NOMO-1 treated with DMSO at 0.1 percent for 48 hours (cell line): ENCODE results near the gene MAIP1.

Source experiments
- DNase-seq: peaks from one replicate; lab custom pipeline; 2025; ENCODE audit not compliant: unreplicated experiment; lab: John Stamatoyannopoulos, UW

Gene MAIP1

DNA sequence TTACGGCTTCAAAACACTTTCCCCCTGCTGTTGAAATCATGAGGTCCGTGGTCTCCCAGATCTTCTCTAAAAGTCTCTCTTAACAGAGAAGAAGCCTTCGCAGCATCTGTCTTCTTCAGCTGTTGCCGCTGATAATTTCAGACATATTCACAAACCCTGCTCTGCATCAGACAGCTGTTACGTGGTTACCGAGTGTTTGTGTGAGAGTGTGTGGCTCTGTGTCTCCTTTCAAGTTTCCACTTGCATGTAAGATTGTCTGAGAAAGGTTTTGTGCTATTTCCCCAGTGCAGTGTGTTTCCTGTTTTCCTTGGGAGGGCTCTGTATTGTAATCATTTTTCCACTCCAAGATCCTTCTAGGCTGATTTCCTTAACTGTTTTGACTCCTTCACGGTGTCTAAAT is 32.8 kb downstream of the MAIP1 start:
- no peak for DNase-seq

DNA sequence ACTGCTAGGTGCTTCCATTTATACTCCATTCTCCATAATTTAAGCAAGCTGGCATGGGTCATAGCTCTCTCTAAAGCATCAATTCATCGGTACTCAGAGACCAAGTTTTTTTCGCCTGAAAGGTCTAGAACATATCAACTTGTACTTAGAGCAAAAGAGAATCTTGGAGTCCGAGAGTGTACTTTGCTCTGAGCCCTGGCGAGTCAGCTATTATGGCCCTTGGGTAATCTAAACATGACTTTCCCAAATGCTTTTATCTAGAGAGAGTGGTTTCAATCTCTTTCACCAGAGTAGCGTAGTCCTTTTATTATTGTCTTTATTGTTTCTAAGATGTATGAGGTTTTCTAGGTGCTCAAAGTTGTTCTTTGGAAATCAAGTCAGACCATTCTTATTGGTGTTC is 34.4 kb downstream of the MAIP1 start:
- DNase-seq = no peak

DNA sequence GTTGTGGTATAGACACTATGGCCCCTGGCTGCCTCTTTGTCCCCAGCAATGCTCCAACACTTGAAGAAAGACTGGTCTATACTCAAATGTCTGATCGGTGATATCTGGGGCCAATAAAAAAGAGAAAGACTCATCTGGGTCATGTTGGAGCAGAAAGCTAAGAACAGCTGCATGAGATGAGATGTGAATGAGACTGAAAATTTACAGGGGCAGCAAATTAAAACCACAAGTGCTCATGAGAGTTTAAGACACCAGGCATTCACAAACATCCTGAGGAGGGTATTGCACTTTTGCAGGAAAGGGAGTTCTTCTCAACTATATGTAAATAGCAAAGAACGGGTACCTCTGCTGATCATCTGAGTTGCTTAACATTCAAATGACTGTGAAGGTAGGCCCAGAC is 36.3 kb downstream of the MAIP1 start:
- DNase-seq = no peak

DNA sequence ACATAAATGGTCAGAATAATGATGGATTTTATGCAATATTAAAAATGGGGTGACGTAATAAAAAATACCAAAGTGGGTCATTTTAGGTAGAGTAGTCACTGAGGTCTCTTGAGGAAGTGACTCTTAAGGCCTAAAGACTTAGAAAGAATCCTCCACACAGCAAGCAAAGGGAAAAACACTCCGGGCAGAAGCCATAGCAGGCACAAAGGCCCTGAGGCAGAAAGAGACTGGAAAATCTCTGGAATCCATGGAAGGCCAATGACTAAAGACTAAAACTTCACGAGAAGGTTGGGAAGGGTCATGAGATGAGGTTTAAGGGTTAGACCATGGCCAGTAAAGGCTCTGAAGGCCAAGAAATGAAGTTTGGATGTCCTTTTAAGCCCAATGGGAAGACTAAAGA is 36.9 kb downstream of the MAIP1 start:
- DNase-seq = no peak

DNA sequence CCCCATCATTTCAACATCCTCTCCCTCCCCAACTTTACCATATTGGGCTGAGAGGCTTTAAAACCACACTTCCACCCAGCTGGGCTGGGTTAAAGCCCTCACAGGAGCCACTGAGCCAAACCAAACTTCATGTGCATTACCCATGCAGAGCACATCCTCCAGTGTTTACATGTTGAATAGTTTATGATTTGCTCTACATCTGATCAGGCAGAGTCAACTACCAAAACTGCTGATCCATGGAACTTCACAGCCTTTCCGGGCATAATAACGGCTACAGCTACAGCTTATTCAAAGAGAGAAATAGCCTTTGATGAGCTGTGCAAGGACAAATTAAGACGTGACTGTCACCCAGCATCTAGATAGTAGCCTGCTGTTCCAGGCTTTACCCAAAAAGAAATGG is 39.0 kb downstream of the MAIP1 start:
- no peak for DNase-seq

DNA sequence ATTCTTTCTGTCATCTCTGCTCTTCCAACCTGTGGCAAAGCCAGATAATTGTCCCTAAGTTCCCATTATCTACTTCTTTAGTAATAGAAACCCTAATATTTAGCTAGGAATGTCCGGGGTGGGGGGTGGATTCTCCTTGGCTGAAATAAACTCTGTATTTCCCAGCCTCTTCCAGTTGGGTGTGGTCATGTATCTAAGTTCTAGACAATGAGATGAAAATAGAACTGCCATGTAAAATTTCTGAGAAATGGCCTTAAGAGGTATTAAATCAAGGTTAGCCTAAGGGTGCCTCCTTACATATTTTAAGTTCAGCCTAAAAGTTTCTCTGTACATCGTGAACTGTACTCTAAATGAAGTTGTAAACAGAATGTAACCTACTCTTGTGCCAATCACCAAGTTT is 39.5 kb downstream of the MAIP1 start:
- no peak for DNase-seq

DNA sequence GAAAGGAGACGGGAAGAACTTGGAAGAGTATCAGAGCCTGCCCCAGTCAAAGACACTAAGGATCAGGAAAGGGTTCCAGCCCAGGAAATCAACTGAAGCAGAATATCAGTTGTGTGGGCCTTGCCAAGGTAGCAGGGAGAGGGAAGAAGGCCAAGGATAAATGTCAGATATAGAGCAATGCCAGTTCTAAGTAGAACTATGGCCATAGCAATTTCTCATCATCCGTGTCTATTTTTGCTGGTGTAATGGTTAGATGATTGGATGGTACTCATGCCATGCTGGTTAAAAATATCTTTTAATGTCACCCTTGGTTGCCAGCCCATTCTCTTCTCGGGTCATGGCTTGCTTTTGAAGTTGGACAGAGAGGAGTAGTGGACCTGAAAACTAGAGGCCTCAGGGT is 41.9 kb downstream of the MAIP1 start:
- DNase-seq = no peak

DNA sequence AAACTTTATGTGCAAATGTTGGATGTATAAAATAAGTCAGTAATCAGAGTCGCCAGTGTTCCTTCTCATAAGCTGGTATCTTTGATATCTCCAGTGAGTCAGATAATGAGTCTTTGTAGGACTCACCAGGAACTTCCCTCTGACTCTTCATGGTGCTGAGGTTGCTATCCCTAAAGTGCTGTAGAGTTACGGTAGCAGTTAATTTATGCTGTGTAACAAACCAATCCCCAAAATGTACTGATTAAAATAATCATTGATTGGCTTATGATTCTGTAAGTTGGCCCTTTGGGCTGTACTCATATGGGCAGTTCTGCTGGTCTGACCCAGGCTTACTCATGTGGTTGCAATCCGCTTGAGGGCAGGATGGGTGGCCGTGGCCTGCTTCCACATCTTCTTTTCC is 43.8 kb downstream of the MAIP1 start:
- DNase-seq = no peak

DNA sequence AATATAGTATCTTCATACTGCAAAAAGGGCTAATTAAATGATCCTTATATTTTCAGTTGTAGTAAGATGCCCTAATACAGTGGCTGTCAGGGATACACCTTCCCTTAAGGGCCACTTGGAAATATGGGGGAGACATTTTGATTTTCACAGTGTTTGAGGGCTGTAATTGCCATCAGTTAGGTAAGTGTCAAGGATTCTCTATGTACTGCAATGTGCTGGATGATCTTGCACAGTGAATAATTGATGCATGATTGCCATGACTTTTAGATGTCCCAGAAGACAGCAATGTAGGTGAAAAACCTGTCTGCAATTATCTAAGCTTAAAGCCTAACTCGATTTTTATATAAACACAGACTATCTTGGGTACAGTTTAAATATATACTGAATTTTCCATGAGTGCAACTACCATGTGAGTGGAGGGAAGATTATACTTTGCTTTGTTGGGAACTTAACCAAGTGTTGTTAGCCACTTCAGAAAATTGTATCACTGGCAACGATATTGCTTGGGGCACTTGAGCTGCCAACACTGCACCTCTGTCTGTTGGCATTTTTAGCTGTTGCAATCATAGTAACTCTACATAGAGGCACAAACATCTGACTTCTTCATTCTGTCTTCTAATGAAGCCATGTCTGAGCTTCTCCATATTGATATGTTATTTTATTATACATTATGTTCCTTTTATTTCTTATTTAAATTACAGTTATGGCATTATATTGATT is 45.2 kb downstream of the MAIP1 start:
- DNase-seq = no peak

DNA sequence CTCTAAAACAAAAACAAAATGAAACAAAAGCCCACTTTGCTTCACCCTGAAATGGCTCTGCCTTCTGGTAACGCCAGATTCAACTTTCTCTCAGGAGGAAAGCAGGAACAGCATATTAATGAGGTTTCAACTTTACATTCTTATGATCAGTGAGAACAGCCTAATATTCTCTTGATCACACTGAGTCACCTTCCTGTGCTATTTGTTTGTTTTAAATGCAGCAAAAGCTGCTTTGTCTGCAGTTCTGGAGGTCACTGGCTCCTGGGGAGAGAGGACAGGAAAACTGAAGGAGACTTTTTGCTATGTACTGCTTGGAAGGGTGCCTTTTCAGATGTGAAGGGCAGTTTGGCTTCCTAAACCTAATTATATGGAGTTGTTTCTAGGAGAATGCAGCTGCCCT is 48.1 kb downstream of the MAIP1 start:
- DNase-seq = no peak

DNA sequence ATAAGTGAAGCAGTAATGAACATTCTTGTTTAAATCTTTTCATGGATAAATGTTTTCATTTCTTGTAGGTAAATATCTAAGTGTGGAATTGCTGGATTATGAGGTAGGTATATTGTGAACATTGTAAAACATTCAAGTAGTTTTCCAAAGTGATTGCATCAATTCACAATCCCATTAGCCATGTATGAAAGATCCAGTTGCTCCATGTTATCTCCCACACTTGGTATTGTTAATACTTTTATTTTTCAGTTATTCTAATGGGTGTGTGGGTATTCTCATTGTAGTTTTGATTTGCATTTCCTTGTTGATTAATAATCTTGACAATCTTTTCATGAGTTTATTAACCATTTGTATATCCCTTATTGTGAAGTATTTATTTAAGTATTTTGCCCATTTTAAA is 50.3 kb downstream of the MAIP1 start:
- no peak for DNase-seq

DNA sequence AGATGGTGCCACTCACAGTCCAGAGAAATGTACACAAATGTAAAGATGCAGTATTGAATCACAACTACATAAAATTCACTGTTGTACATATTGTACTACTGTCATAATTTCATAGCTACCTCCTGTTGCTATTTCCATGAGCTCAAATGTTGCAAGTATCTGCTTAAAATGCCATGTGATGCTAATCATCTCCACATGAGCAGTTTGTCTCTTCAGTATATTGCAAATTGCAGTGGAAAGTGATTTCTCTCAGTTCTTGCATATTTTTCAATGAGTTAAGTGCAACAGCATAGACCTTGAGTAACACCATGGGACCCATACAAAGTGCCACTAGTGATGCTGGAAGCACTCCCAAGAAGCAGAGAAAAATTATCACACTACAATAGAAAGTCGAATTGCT is 51.9 kb downstream of the MAIP1 start:
- no peak for DNase-seq

DNA sequence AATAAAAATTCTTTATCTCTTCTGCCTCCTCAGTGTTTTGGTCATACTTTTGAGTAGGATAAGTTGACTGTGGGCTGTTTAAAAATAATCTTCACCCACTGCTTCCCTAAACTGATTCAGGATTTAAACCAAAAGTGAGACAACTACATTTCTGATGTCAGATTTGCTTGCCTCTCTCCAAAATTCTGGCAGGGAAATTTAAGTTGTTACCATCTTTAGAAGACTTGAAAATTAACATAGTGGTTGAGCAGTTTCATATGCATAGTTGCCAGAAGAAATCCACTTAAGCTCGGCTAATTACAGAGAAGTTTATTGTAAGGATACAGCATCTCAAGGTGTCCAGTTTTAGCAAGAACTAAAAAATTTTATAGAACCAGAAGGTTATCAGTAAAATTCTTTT is 57.0 kb downstream of the MAIP1 start:
- DNase-seq = no peak
